Measurements from ENCODE around the gene MYO5C. TPM values are rescaled to one million over a fixed set of nuclear protein-coding genes. Genes with fewer than 3 reads are reported as not detected.

MYO5C gene
- total RNA-seq, 2 experiments from 2014 or later = 1.6 to 4.1 TPM

- no peak overlapping the region for H3K27ac ChIP-seq (ENCODE audit: low read depth, low read length, poor library complexity, severe bottlenecking)
- CTCF ChIA-PET (ENCODE audit: unreplicated experiment) = no interaction called here
- H3K4me1 ChIP-seq (ENCODE audit: insufficient read depth, low read length, poor library complexity, severe bottlenecking) = peaks cover 18% of the 10 kb centered on the region
- no peak for DNase-seq (ENCODE audit: low spot score)
- peaks cover 53% of the 10 kb centered on the region for H3K36me3 ChIP-seq (ENCODE audit: insufficient read depth, low read length)
- no peaks in the 10 kb centered on the region for H3K9me2 ChIP-seq (ENCODE audit: insufficient read depth, low read length)
- no peak overlapping the region for H3K4me3 ChIP-seq (ENCODE audit: low read depth, low read length, poor library complexity, severe bottlenecking)
- BruUV-seq (replicated peaks) = no TSS peak
- POLR2A ChIA-PET = interaction anchor here (0.7 to 1.3 kb wide), 2 partner anchors 11 to 235 kb away, joined by 3 to 4 read pairs; no protein-coding TSS in a partner anchor
- intact Hi-C loops (cut with micrococcal nuclease; ENCODE audit: unreplicated experiment) = loop anchor here (5.0 kb wide), 1 partner anchor 71 kb away; no protein-coding TSS in a partner anchor
- no peak overlapping the region for H2AFZ ChIP-seq (ENCODE audit: low read length)
- no peak overlapping the region for H3K4me2 ChIP-seq (ENCODE audit: low read length)
- H4K20me1 ChIP-seq (ENCODE audit: insufficient read depth, low read length) = no peaks in the 10 kb centered on the region
- no peaks in the 10 kb centered on the region for H3K9me3 ChIP-seq (ENCODE audit: low read length)
- H3K79me2 ChIP-seq (ENCODE audit: insufficient read depth, low read depth, low read length) = no peaks in the 10 kb centered on the region
- TF ChIP-seq EZH2phosphoT487 (IDR thresholded peaks at IDR 0.05; ENCODE audit: borderline replicate concordance, low read depth, low read length) (no peak), CTCF (conservative IDR thresholded peaks at IDR 0.05; ENCODE audit: low read length) (no peak)
Observed at GRCh38 chr15:52328680-52329079, 33.1 kb upstream of the MYO5C start.

GRCh38 chr15:52326756-52327155, 31.2 kb upstream of the MYO5C start:
- intact Hi-C loops (cut with micrococcal nuclease; ENCODE audit: unreplicated experiment) = loop anchor here (5.0 kb wide), 1 partner anchor 69 kb away; no protein-coding TSS in a partner anchor
- no peaks in the 10 kb centered on the region for H3K79me2 ChIP-seq (ENCODE audit: insufficient read depth, low read depth, low read length)
- no peaks in the 10 kb centered on the region for H3K9me3 ChIP-seq (ENCODE audit: low read length)
- no peak overlapping the region for H3K27ac ChIP-seq (ENCODE audit: low read depth, low read length, poor library complexity, severe bottlenecking)
- H3K36me3 ChIP-seq (ENCODE audit: insufficient read depth, low read length) = peaks cover 66% of the 10 kb centered on the region
- peaks cover 10% of the 10 kb centered on the region for H3K4me1 ChIP-seq (ENCODE audit: insufficient read depth, low read length, poor library complexity, severe bottlenecking)
- no peaks in the 10 kb centered on the region for H4K20me1 ChIP-seq (ENCODE audit: insufficient read depth, low read length)
- TF ChIP-seq EZH2phosphoT487 (IDR thresholded peaks at IDR 0.05; ENCODE audit: borderline replicate concordance, low read depth, low read length) (no peak), CTCF (conservative IDR thresholded peaks at IDR 0.05; ENCODE audit: low read length) (no peak)
- BruUV-seq (replicated peaks) = no TSS peak
- no peak overlapping the region for H2AFZ ChIP-seq (ENCODE audit: low read length)
- ChIA-PET POLR2A (interaction anchor here (1.2 kb wide), 1 partner anchor 29 kb away, joined by 4 read pairs; no protein-coding TSS in a partner anchor), CTCF (ENCODE audit: unreplicated experiment) (no interaction called here)
- no peak overlapping the region for H3K4me2 ChIP-seq (ENCODE audit: low read length)
- no peak for DNase-seq (ENCODE audit: low spot score)
- H3K9me2 ChIP-seq (ENCODE audit: insufficient read depth, low read length) = no peaks in the 10 kb centered on the region
- no peak overlapping the region for H3K4me3 ChIP-seq (ENCODE audit: low read depth, low read length, poor library complexity, severe bottlenecking)

GRCh38 chr15:52324109-52324508, 28.5 kb upstream of the MYO5C start:
- Histone ChIP-seq H3K79me2 (ENCODE audit: insufficient read depth, low read depth, low read length) (no peaks in the 10 kb centered on the region), H3K27ac (ENCODE audit: low read depth, low read length, poor library complexity, severe bottlenecking) (no peak overlapping the region), H4K20me1 (ENCODE audit: insufficient read depth, low read length) (no peaks in the 10 kb centered on the region), H2AFZ (ENCODE audit: low read length) (no peak overlapping the region), H3K36me3 (ENCODE audit: insufficient read depth, low read length) (peaks cover 82% of the 10 kb centered on the region), H3K4me1 (ENCODE audit: insufficient read depth, low read length, poor library complexity, severe bottlenecking) (no peaks in the 10 kb centered on the region), H3K4me2 (ENCODE audit: low read length) (no peak overlapping the region), H3K4me3 (ENCODE audit: low read depth, low read length, poor library complexity, severe bottlenecking) (no peak overlapping the region), H3K9me3 (ENCODE audit: low read length) (no peaks in the 10 kb centered on the region), H3K9me2 (ENCODE audit: insufficient read depth, low read length) (no peaks in the 10 kb centered on the region)
- TF ChIP-seq EZH2phosphoT487 (IDR thresholded peaks at IDR 0.05; ENCODE audit: borderline replicate concordance, low read depth, low read length) = no peak
- TF ChIP-seq CTCF (conservative IDR thresholded peaks at IDR 0.05; ENCODE audit: low read length) = no peak
- no TSS peak for BruUV-seq (replicated peaks)
- intact Hi-C loops (cut with micrococcal nuclease; ENCODE audit: unreplicated experiment) = no loop called here
- DNase-seq (ENCODE audit: low spot score) = no peak
- ChIA-PET POLR2A (interaction anchor here (0.6 to 1.1 kb wide), 4 partner anchors 16 to 70 kb away, joined by 3 to 5 read pairs (median 4); no protein-coding TSS in a partner anchor), CTCF (ENCODE audit: unreplicated experiment) (no interaction called here)

Measured in OCI-LY7 (cell line).